ENCODE measurements around the gene SYN1.
"Not testable (repeated sequence)": the region's sequence is repeated elsewhere in the genome, so short reads cannot be mapped to it uniquely, and the experiment has no call there.

Gene SYN1

DNA sequence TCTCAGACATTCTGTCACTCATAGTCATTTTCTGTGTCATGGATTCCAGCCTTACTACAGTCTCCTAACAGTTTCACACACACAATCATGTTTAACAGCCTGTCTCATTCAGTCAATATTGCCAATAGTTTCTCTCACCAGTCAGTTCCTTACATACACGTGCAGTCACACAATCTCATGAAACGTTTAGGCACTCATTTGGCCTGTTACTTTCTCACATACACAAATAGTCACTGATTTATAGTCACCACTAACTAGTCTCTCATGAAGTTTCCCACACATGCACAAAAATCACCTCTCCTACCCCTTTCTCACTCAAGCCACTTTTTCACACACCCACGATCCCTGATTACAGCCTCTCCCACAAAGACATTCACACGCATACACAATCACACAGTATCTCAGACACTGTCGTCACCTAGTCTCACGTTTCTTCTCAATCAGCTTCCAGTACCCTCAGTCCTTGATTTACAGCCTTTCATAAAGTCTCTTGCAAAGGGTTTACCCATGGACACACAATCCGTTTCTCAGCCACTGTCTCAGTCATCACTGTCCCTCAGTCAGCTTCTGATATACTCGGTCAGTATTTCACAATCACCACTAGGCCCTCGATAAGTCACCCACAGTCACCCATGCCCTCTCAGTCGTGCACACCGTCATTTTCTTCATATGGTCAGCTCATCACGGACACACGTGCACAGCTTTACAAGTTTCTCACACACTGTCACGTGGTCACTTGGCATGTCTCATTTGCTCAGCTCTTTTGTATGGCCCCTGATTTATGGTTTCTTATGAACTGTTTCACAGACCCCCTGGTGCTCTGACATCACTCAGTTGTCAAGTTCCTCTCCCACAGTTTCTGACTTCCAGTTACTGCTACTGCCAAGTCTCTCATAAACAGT is 14.3 kb upstream of the SYN1 start:
- no peak for DNase-seq

DNA sequence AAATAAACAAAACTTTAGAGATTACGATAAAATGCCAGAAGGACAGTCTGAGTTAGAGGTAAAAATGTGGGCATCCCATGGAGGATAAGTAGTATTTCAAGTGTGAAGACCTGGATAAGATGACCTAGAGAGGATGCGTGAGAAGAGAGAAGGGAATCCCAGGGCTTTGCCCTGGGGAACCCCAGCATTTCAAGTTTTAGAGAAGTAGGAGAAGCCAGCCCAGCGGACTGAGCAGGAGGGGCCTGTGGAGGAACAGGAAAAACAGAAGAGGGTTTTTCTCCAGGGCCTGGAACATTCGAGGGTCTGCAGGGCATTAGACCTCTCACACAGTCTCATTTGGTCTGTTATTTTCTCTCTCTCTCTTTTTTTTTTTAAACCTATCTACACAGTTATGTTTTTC is 13.0 kb upstream of the SYN1 start:
- no peak for DNase-seq

- no peak for DNase-seq
These were observed 12.0 kb upstream of the SYN1 start for GRCh38 chrX:47631676-47632075.

- DNase-seq = no peak
These were observed 10.0 kb upstream of the SYN1 start, which contains the start of gene CFP for GRCh38 chrX:47629419-47630200. Gene CFP, minus strand, starts transcription at chrX:47629930. Its CDS starts 86 bp downstream, at chrX:47629844.

GRCh38 chrX:47628982-47629381 is 9.3 kb upstream of the SYN1 start:
- no peak for DNase-seq

DNA sequence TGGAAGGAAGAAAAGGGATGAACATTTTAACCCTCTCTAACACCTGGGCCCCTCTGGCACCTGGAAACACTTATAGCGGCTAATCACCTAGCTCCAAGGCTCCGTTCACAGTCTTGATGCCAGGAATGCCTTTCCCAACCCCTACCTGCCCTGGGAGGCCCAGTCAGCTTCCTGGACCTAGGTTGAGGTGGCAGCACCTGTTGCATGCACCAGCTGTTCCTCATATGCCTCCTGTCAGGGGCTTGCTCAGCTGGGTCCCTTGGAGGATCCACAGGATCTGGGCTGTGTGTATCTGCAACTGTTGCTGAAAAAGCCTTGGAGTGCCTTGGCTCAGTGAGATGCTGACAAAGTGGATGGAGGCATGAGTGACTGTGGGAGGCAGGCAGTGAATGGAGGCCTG is 5.7 kb upstream of the SYN1 start:
- no peak for DNase-seq

DNA sequence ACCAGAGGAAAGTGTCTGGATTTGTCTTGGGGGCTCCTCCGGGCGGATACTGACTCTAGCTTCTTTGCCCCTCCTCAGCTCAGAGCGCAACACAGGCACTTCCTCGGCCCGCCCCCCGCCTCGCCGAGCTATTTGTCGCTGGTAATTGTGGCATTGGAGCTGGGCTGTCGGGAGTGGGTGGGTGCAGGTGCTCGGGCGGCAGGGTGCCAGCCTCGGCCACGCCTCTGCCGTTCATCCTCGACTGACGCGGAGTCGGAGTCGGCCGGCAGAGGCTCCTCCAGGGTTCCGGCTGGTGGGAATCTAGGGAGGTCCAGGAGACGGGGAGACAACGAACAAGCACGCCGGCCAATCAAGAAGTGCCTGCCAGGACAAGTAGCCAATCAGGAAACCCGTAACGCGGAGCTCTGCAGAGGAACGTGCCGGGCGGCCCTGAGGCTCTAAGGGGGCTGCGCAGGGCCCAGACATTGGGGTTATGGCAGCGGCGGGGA is 3.9 kb upstream of the SYN1 start:
- DNase-seq = peak; percentile 82

GRCh38 chrX:47621851-47622250 is 2.2 kb upstream of the SYN1 start:
- DNase-seq = no peak

DNA sequence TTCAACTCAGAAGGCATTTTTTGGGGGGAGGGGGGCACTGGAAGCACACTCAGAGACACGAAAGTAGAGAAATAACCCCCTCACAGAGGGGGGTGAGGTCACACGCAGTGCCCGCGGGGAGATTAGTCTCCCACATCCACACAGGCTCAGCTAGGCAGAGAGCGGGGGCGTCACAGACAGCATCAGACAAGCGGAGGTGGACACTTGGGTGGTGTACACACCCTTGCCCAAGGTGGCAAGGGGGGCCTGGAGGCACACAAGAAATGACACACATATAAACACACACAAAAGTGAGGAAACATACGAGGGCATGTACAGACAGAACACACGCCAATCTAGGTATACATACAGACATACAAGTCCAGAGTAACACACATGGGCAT is 637 bp upstream of the SYN1 start:
- DNase-seq = no peak

DNA sequence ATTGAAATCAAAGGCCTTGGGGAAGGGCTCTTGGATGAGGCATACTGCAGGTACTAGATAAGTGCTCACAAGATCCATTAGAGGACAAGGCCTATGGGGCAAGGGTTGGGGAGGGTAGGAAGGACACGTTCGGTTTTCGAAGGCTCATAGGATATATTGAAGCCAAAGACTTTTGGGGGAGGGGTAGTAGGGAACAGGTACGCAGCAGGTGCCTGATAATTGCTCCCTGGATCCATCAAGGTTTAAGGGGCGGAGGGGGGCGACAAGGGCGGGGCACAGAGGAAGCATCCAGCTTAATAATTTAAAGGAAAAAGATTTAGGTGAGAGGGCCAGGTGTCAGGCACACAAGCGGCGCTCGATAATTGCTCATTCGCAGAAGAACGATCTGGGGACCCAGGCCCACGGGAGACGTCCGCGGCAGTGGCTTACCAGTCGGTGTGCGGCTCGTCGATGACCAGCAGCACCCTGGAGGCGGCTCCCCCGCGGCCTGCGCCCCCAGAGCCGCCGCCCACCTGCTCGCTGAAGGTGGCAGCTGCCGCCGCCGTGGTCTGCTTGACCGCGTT is 653 bp downstream of the SYN1 start:
- no peak for DNase-seq

GRCh38 chrX:47614618-47615017 is 5.0 kb downstream of the SYN1 start:
- no peak for DNase-seq

DNA sequence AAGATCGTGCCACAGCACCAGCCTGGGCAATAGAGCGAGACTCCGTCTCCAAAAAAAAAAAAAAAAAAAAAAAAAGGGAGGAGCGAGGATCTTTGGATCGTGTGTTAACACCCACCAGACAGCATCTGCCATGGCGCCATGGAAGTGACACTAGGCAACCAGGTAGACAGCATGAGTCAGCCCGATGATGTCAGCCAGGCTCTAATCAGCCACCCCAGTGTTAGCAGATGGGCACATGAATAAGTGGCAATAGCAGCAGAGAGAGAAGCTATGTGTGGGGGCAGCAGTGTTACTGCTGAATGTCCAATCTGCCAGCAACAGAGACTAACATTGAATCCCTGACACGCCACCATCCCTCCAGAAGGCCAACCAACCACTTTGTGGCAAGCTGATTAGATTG is 6.6 kb downstream of the SYN1 start:
- no peak for DNase-seq

- DNase-seq = no peak
These were observed 7.2 kb downstream of the SYN1 start for GRCh38 chrX:47612418-47612817.

DNA sequence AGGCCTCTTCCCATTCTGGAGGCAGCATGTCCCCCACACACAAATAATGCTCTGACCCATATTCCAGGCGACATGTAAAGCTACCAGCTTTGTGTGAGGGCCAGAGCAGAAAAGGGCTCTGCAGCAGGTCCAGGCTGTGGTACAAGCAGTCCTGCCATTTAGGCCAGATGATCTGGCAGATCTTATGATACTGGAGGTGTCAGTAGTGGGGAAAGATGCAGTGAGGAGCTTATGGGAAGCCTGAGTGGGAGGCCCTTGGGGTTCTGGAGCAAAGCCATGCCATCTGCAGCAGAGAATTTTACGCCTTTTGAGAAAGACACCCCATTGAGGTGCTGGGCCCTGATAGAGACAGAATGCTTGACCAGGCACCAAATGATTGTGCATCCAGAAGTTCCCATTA is 7.7 kb downstream of the SYN1 start:
- no peak for DNase-seq

GRCh38 chrX:47611489-47611888 is 8.2 kb downstream of the SYN1 start:
- no peak for DNase-seq

- no peak for DNase-seq
These were observed 9.1 kb downstream of the SYN1 start for GRCh38 chrX:47610511-47610910.

DNA sequence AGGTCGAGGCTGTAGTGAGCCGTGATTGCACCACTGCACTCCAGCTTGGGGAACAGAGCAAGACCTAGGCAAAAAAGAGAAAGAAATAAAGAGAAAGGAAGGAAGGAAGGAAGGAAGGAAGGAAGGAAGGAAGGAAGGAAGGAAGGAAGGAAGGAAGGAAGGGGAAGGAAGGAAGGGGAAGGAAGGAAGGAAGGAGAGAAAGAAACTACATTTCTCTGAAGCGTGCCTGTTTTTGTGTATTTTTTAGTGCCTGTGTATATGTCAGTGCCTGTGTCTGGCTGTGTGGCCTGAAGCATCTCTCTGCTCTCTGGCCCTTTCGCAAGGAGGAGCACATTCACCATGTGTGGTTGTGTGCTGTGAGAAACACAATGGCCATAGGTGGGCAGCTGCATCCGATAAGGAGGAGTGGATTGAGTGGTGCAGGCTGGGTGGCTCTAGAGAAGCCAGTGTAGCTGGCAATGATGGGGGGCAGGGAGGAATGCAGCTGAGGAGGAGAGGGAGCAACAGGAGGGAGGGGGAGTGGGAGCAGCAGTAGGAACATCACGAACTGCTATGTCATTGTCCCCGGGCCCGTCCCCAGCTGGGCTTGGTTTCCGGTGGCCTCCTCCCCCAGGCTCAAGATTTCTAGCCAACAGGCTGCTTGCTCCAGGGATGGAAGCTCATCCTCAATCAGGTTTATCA is 11.4 kb downstream of the SYN1 start:
- DNase-seq = no peak

- no peak for DNase-seq
These were observed 12.6 kb downstream of the SYN1 start for GRCh38 chrX:47607091-47607490.

GRCh38 chrX:47605024-47605423 is 14.6 kb downstream of the SYN1 start:
- DNase-seq = no peak

DNA sequence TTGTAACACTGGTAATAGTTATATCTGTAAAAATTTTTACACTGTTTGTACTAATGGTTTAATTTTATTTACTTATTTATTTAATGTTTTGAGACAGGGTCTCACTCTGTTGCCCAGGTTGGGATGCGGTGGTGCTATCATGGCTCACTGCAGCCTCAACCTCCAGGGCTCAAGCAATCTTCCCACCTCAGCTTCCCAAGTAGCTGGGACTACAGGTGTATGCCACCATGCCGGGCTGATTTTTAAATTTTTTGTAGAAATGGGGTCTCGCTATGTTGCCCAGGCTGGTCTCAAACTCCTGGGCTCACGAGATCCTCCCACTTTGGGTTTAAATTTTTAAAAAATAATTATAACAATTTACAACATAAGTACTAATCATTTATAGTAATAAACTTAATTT is 16.5 kb downstream of the SYN1 start:
- DNase-seq = not testable (repeated sequence)

GRCh38 chrX:47597222-47597621 is 22.4 kb downstream of the SYN1 start:
- DNase-seq = no peak

GRCh38 chrX:47596256-47596655 is 23.4 kb downstream of the SYN1 start:
- no peak for DNase-seq

DNA sequence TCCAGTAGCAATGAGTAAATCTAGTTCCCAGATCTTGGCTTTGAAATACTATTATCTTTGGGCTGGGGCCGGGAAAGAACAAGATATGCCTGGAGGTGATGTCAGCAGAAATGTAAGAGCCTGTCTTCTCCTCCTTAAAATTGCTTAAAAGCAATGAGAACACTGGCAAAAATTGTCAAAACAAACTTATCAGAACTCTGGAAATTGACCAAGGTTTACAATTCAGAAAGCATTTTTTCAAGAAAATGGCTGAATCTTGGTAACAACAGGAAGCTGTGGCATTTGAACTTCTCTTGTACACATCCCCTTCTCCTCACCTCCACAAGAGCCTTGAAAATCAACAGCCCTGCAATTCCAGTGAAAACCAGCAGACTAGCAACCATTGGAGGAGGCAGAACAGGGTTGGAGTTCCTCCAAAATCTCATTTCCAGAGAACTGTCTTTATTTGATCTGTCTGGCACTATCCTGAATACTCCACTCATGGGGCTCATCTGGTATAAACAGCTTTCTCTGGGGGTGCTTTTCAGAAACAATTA is 23.9 kb downstream of the SYN1 start:
- no peak for DNase-seq
